Stimulated activated CD4-positive, alpha-beta T cell treated with anti-CD3 and anti-CD28 coated beads, Interleukin-4, amount 100 ng/mL, for 4 hours (primary cell): ENCODE data around the gene SLC18A3.

ENCODE experiments used
- DNase-seq, 2 experiments: peaks; one replicate each; pipeline ENCODE4 v3.0.0-alpha.2; 2020

SLC18A3 gene

DNA sequence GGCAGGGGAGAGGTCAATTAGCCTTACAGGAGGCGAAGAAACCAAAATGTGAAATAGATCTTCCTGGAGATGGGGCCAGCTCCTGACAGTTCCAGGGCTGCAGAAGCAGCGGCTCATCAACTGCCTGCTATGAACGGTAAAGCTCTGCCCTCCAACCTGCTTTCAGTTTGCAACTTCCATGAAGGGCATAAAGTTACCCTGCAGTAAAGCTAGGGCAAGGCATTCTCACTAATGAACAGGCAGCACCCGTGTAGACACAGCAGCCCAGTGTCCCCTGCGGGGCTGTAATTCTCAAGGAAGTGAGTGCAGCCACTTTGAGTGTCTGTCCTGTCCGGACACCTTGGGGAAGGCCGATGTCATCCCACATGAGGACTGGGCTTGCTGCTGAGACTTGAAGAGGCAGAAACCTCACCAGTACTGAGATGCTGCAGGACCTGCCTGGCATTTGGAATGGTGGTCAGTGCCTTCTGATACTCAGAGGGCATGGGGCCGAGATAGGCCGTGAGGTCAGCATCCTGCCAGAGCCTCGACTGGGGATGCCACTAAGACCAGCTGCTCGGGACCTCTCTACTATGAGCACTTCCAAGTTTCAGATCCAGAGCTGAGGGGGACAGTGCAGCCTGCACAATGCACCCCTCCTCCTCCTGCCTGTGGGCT lies 43.3 kb downstream of the SLC18A3 start:
- no peak for DNase-seq

DNA sequence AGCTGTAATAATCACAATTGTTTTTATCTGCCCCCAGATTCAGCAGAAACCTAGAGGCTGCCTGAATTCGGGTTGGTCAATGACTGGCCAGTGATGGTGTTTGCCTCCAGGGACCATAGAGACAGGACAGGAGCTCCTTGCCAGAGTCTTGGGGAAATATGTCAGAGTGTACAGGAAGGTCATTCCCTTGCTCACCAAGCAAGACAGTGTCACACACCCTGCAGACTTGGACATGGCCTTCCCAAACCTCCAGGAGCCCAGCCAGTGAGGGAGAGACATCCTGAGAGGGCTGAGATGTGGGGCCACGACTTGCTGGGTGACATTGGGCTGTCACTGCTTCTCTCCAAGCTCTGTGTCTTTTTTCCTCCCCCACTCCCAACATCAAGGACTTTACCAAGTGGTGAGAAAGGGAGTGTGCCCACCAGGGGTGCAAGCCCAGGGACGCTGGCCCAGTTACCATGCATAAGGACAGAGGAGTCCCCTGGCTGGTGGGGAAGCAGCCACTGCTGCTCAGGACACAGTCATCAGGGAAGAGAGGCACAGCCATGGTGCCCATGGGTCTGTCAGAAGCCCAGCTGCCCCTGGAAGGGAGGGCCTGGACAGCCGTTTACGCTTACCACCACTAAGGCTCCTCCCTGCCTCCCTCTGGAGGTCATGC lies 44.1 kb downstream of the SLC18A3 start:
- no peak for DNase-seq

DNA sequence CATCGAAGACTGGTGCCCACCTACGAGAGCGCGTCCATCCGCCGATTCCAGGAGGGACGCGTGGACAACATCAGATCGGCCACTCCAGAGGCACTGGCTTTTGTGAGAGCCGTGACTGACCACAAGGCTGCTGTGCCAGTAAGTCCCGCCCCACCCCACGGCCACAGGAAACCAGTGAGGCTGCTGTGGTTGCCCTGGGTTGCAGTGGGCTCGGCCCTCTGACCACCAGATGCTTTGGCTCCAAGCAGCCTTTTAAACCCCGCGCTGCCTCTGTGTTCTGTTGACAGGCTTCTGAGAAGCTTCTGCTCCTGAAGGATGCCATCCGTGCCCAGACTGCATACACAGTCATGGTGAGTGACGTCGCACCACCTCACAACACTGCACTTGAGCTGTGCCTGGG lies 45.0 kb downstream of the SLC18A3 start:
- no peak for DNase-seq

GRCh38 chr10:49656845-49657493 lies 46.9 kb downstream of the SLC18A3 start:
- DNase-seq = no peak

DNA sequence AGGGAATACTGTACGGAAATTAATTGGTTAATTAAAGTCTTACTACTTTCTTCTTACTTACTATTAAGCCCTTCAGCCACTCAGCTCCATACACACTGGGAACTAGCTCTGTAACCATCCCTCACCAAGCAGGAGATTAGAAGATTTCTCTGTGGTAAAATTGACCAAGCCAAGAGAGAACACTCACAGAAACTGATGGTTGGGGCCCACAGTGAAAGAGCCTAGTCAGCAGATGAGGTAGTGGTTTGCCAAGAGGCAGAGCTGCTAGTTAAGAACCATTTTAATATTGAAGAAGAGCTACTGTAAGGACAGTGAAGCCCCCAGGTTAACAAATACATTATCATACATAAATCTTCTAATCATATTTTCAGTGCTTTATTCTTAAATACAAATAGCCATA lies 47.5 kb downstream of the SLC18A3 start:
- DNase-seq = no peak

- DNase-seq = no peak
These were observed 51.2 kb downstream of the SLC18A3 start for GRCh38 chr10:49661140-49661856.
